Pancreas (tissue), 10 donors: Measurements from ENCODE around the gene CEP164. TPM values are rescaled to one million over a fixed set of nuclear protein-coding genes. Genes with fewer than 3 reads are reported as not detected.

Experiments used
- ATAC-seq, 4 donors: fragments of 200-7000 bp; cut with Tn5 transposase; one replicate each; pipeline versions ENCODE4 v1.8.0 to v1.9.1; 2020; ENCODE audit warnings: mild to moderate bottlenecking in 4 of 4, moderate library complexity in 4 of 4
- DNase-seq, 6 donors: peaks; one replicate each; pipeline ENCODE4 v3.0.0-alpha.2; 2020
- FAIRE-seq: peaks from 2 replicates; lab custom pipeline; 2012; peaks lifted over from hg19 to GRCh38; lab: Jason Lieb, UNC
- H3K27ac ChIP-seq, 4 donors: fragments of 200-600 bp; sonication (generic); 1 replicate in 3 of 4; 2 replicates in 1 of 4; pipeline versions ENCODE4 v1.5.0 to v1.8.0; 2020
- H3K27me3 ChIP-seq, 4 donors: fragments of 200-600 bp; one replicate each; pipeline ENCODE4 v1.8.0; 2021
- H3K36me3 ChIP-seq, 3 donors: fragments of 200-600 bp; sonication (generic) in 1 of 3; one replicate each; pipeline versions ENCODE4 v1.5.0 to v1.8.0; 2020 to 2021
- H3K4me1 ChIP-seq, 3 donors: fragments of 200-600 bp; one replicate each; pipeline ENCODE4 v1.8.0; 2021
- H3K4me3 ChIP-seq, 4 donors: fragments of 200-600 bp; sonication (generic) in 2 of 4; one replicate each; pipeline versions ENCODE4 v1.5.0 to v1.8.0; 2020 to 2021
- H3K9me3 ChIP-seq, 4 donors: fragments of 200-600 bp; one replicate each; pipeline ENCODE4 v1.8.0; 2021
- WGBS, 2 donors: extraction: QIAGEN DNeasy Blood & Tissue Kit; methylation state at CpG; one replicate each; pipeline ENCODE4 v1.1.7; 2013; 5-methylcytosine and 5-hydroxymethylcytosine counted together
- intact Hi-C, 3 donors: fragments of 100-400 bp; cut with DNase I; formaldehyde crosslinking; loops; one replicate each; pipeline versions ENCODE4 v1.11.1 to v1.14.2; 2022
- polyA plus RNA-seq, 2 donors: library from polyadenylated mRNA; stranded (reverse); fragments of 200-250 nt; gene quantifications; one replicate each; pipeline ENCODE4 v1.2.3, GENCODE V29; 2013
- total RNA-seq, 6 donors: library from RNA; stranded (reverse); fragmentation: NEBNext Ultra II Directional in 4 of 6; extraction: Animal tissue kit (Norgen Biotek cat#: 25700) in 4 of 6; gene quantifications; one replicate each; pipeline versions ENCODE4 v1.2.1 to v1.2.4, GENCODE V29; 2021 to 2023
- TF ChIP-seq, protein P1 (sequence below), 4 donors: fragments of 200-600 bp; sonication (generic) in 3 of 4; IDR thresholded peaks; one replicate each; pipeline versions ENCODE4 v1.5.0 to v1.8.0; 2021; ENCODE audit warnings: antibody characterized with exemption in 4 of 4
- donor health status: healthy with polysubstance abuse.
- donor health status: DM: no; HTN: no; CAD: no; lungs with moderate emphysema.
- donor health status: DM: no; HTN: no; CAD: no.
- donor health status: control.
- donor health status: control.
- donor health status: Bipolar disorder and iron deficiency.
- donor health status: DM: yes; HTN: yes; CAD: no.
- donor health status: DM: no; HTN: no; CAD: no.
- donor health status: DM: no; HTN: no; CAD: no.
- donor health status: DM: yes; HTN: yes; CAD: no.

Gene CEP164
- total and polyA plus RNA-seq, 8 donors = 12.9 to 56.3 (median 26.0) TPM

- H3K9me3 ChIP-seq = no peaks in the 10 kb centered on the region
- intact Hi-C loops = no loop called here
- TF ChIP-seq, protein P1, sequence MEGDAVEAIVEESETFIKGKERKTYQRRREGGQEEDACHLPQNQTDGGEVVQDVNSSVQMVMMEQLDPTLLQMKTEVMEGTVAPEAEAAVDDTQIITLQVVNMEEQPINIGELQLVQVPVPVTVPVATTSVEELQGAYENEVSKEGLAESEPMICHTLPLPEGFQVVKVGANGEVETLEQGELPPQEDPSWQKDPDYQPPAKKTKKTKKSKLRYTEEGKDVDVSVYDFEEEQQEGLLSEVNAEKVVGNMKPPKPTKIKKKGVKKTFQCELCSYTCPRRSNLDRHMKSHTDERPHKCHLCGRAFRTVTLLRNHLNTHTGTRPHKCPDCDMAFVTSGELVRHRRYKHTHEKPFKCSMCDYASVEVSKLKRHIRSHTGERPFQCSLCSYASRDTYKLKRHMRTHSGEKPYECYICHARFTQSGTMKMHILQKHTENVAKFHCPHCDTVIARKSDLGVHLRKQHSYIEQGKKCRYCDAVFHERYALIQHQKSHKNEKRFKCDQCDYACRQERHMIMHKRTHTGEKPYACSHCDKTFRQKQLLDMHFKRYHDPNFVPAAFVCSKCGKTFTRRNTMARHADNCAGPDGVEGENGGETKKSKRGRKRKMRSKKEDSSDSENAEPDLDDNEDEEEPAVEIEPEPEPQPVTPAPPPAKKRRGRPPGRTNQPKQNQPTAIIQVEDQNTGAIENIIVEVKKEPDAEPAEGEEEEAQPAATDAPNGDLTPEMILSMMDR (IDR thresholded peaks at IDR 0.05) = no peak
- no peaks in the 10 kb centered on the region for H3K36me3 ChIP-seq
- H3K27me3 ChIP-seq = no peaks in the 10 kb centered on the region
- FAIRE-seq (no peak), ATAC-seq (no peak), DNase-seq (no peak)
- H3K4me1 ChIP-seq = peaks cover 4 to 26% (median 14%) of the 10 kb centered on the region in 3 donors
- no peak overlapping the region for H3K4me3 ChIP-seq
- WGBS, 2 donors = 82 to 88% methylated on average over 7 of the region's 7 CpGs
- H3K27ac ChIP-seq = no peak overlapping the region
Observed at GRCh38 chr11:117309310-117309709, 18.3 kb upstream of the CEP164 start.

GRCh38 chr11:117313091-117313490, 14.6 kb upstream of the CEP164 start:
- TF ChIP-seq, protein P1 (IDR thresholded peaks at IDR 0.05) = no peak
- Histone ChIP-seq H3K27me3 (no peaks in the 10 kb centered on the region), H3K9me3 (no peaks in the 10 kb centered on the region), H3K4me3 (peak overlapping the region in 3 of 4 donors; percentile 88 to 94 (median 90)), H3K27ac (peak overlapping the region in 1 of 4 donors; percentile 37), H3K36me3 (no peaks in the 10 kb centered on the region), H3K4me1 (peaks cover 0 to 22% (median 4%) of the 10 kb centered on the region in 3 donors)
- ATAC-seq (no peak), DNase-seq (no peak), FAIRE-seq (no peak)
- WGBS, 2 donors = 17 to 24% methylated on average over 5 of the region's 5 CpGs
- intact Hi-C loops = loop anchor here in 1 of 3 donors (10.0 kb wide), 1 partner anchor 78 kb away; the partner anchor contains the start of genes PCSK7 and RNF214

DNA sequence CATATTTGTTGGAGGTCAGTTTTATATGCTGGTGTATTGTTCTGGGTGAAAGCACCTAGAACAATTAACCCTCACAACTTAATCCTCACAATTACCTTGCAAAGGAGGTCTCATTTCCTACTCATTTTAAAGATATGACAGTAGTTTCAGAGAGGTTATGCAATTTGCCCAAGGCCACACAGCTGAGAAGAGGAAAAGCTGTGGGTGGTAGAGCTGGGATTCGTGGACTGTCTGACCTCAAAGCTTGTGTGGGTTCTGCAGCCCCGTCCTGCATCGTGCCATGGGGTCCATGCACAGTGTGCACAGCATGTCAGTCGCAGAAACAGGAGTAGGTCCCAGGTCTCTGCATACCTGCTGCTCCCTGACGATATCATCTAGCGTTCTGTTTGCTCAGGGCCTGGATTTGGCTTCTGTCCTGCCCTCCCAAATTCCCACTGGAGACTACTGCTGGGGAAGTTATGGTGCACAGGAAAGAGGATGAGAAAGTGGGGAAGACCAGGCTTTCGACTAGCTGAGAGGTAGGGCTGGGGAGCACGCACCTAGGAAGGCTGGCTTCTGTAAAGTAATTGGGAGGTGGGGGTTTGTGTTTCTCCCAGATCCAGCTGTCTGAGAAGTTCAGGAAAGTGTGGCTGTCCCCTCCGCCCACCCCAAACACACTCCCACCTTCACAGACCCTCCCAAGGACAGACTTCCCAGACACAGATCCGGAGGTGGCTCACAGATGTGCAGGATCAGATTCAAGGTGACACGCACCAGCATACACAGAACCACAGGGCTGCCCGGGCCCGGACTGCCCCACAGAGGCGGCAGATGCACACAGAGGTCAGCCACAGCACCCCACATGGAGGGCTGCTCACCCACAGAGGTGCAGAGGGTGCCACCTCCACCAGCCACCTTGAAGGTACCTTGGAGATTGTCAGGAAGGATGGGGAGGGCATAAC, 13.6 kb upstream of the CEP164 start:
- peaks cover 0 to 28% (median 8%) of the 10 kb centered on the region in 3 donors for H3K4me1 ChIP-seq
- FAIRE-seq (no peak), DNase-seq (peak in 1 of 6 donors; percentile 78), ATAC-seq (peak; percentile 11 to 35 (median 27))
- H3K9me3 ChIP-seq = no peaks in the 10 kb centered on the region
- H3K4me3 ChIP-seq = peak overlapping the region; percentile 78 to 94 (median 89)
- intact Hi-C loops = loop anchor here in 1 of 3 donors (10.0 kb wide), 1 partner anchor 79 kb away; the partner anchor contains the start of genes PCSK7 and RNF214
- WGBS, 2 donors = 20% methylated on average over 14 of the region's 14 CpGs
- H3K27me3 ChIP-seq = no peaks in the 10 kb centered on the region
- peak overlapping the region in 2 of 4 donors; percentile 56 to 73 for H3K27ac ChIP-seq
- TF ChIP-seq, protein P1 (IDR thresholded peaks at IDR 0.05) = no peak
- no peaks in the 10 kb centered on the region for H3K36me3 ChIP-seq

- WGBS, 2 donors = 5 to 9% methylated on average over 10 of the region's 10 CpGs
- TF ChIP-seq, protein P1 (IDR thresholded peaks at IDR 0.05) = no peak
- H3K27me3 ChIP-seq = no peaks in the 10 kb centered on the region
- FAIRE-seq (no peak), DNase-seq (peak in 4 of 6 donors; percentile 52 to 75 (median 59)), ATAC-seq (peak; percentile 24 to 56 (median 42))
- H3K27ac ChIP-seq = peak overlapping the region; percentile 28 to 73 (median 58)
- H3K36me3 ChIP-seq = no peaks in the 10 kb centered on the region
- intact Hi-C loops = loop anchor here in 2 of 3 donors (5.0 to 10.0 kb wide), 2 partner anchors 80 to 83 kb away; partner anchors contain the start of genes PCSK7 (in 2 of the 2) and RNF214 (in 2 of the 2)
- no peaks in the 10 kb centered on the region for H3K9me3 ChIP-seq
- peaks cover 0 to 30% (median 15%) of the 10 kb centered on the region in 3 donors for H3K4me1 ChIP-seq
- peak overlapping the region; percentile 78 to 94 (median 89) for H3K4me3 ChIP-seq
Observed at GRCh38 chr11:117314840-117315239, 12.8 kb upstream of the CEP164 start.
